ENCODE data around the gene GP1BA.

DNA sequence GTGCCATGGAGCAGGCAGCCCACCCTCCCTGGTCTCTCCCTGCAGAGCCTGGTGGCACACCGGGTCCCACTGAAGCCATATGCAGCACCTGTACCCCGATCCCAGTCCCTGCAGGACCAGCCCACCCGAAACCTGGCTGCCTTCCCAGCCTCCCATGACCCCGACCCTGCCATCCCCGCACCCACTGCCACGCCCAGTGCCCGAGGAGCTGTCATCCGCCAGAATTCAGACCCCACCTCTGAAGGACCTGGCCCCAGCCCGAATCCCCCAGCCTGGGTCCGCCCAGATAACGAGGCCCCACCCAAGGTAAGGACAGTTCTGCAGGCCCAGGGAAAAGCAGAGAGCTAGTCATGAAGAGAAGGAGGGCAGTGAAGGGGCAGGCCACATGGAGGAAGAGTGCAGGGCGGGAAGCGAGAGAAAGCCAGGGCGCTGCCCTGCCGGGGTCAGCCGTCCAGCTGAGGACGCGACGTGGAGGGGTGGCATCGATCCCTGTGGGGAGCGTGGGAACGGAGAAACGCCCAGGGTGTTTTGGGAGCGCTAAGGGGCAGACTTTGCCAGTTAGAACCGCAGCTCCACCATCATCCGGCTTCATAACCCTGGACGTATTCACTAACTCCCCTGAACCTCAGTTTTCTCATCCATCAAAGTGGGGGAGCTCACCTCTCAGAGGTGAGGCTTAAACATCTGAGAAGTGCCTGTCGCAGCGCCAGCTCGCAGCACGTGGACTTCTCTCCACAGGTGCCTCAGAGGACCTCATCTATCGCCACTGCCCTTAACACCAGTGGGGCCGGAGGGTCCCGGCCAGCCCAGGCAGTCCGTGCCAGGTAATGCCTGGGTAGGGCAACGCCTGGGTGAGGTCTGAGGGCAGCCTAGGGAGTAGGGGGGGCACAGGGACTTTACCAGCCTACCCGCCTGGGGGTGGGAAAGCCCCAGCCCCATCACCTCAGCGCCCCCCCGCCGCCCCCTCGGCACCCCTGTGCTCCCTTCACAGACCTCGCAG is 40.4 kb upstream of the GP1BA start:
- TF ChIP-seq, protein P1, sequence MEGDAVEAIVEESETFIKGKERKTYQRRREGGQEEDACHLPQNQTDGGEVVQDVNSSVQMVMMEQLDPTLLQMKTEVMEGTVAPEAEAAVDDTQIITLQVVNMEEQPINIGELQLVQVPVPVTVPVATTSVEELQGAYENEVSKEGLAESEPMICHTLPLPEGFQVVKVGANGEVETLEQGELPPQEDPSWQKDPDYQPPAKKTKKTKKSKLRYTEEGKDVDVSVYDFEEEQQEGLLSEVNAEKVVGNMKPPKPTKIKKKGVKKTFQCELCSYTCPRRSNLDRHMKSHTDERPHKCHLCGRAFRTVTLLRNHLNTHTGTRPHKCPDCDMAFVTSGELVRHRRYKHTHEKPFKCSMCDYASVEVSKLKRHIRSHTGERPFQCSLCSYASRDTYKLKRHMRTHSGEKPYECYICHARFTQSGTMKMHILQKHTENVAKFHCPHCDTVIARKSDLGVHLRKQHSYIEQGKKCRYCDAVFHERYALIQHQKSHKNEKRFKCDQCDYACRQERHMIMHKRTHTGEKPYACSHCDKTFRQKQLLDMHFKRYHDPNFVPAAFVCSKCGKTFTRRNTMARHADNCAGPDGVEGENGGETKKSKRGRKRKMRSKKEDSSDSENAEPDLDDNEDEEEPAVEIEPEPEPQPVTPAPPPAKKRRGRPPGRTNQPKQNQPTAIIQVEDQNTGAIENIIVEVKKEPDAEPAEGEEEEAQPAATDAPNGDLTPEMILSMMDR (IDR thresholded peaks at IDR 0.05): no peak
- TF ChIP-seq POLR2A (IDR thresholded peaks at IDR 0.05): no peak

Measured in prostate gland (tissue), 2 donors.